SH-SY5Y (cell line): ENCODE data around the gene APOO.

Experiments
- GATA2 ChIP-seq: IDR thresholded peaks from 2 replicates; pipeline ENCODE4 v1.6.1; 2011; ENCODE audit warnings: mild to moderate bottlenecking, low read depth, low read length
- GATA3 ChIP-seq: IDR thresholded peaks from 2 replicates; pipeline ENCODE4 v1.6.1; 2011; ENCODE audit warnings: low read depth, mild to moderate bottlenecking, low read length, moderate library complexity

GRCh38 chrX:23901805-23902204 lies 5.9 kb downstream of the APOO start:
- TF ChIP-seq GATA3 = no peak
- no peak for TF ChIP-seq GATA2
